H1 (cell line): ENCODE measurements around the gene KCNMA1. TPM values are rescaled to one million over a fixed set of nuclear protein-coding genes. Genes with fewer than 3 reads are reported as not detected.

ENCODE experiments used
- CTCF ChIA-PET: fragments of 300-600 bp; sonication (Branson Sonifier 250); formaldehyde crosslinking; loops from one replicate; lab custom pipeline; 2021; ENCODE audit not compliant: partially characterized antibody; lab: Charles Lee
- POLR2A ChIA-PET: fragments of 300-600 bp; sonication (Branson Sonifier 250); formaldehyde crosslinking; loops from one replicate; lab custom pipeline; 2021; ENCODE audit warnings: inconsistent platforms; ENCODE audit not compliant: partially characterized antibody; lab: Charles Lee
- DNase-seq, 2 experiments: peaks; one replicate each; pipeline versions ENCODE4 v3.0.0 to v3.0.0-alpha.2; 2010 to 2022; ENCODE audit warnings: low spot score in 2 of 2, low read depth in 1 of 2, mixed read lengths in 1 of 2
- FAIRE-seq: peaks from 2 replicates; lab custom pipeline; 2011; peaks lifted over from hg19 to GRCh38; lab: Jason Lieb, UNC
- H2AFZ ChIP-seq: 2 replicates; pipeline ENCODE4 v1.8.1; 2012; ENCODE audit warnings: low read length, inconsistent platforms
- H2AK5ac ChIP-seq: 2 replicates; pipeline ENCODE4 v1.6.1; 2013; ENCODE audit warnings: low read depth, low read length
- H2BK120ac ChIP-seq: replicated peaks from 2 replicates; pipeline ENCODE3; 2013; ENCODE audit warnings: low read depth, low read length, inconsistent platforms
- H2BK12ac ChIP-seq: 2 replicates; pipeline ENCODE4 v1.6.1; 2013; ENCODE audit warnings: low read depth, low read length
- H2BK15ac ChIP-seq: 2 replicates; pipeline ENCODE4 v1.6.1; 2013; ENCODE audit warnings: low read length
- H2BK20ac ChIP-seq: 2 replicates; pipeline ENCODE4 v1.6.1; 2013; ENCODE audit warnings: low read length
- H2BK5ac ChIP-seq: 2 replicates; pipeline ENCODE4 v1.6.1; 2013; ENCODE audit warnings: low read depth, low read length
- H3K14ac ChIP-seq: 2 replicates; pipeline ENCODE4 v1.6.1; 2013; ENCODE audit warnings: inconsistent platforms; ENCODE audit not compliant: insufficient read length
- H3K18ac ChIP-seq: 2 replicates; pipeline ENCODE4 v1.6.1; 2013; ENCODE audit warnings: low read length; ENCODE audit errors: extremely low read depth
- H3K23ac ChIP-seq: 2 replicates; pipeline ENCODE4 v1.6.1; 2013; ENCODE audit warnings: inconsistent platforms; ENCODE audit not compliant: insufficient read length
- H3K23me2 ChIP-seq: 2 replicates; pipeline ENCODE4 v1.6.1; 2013; ENCODE audit warnings: low read depth, low read length
- H3K27ac ChIP-seq: 2 replicates; pipeline ENCODE4 v1.6.1; 2011; ENCODE audit warnings: low read depth, low read length, inconsistent platforms
- H3K27me3 ChIP-seq, 4 experiments: replicated peaks in 1 of 4; 1 replicate in 1 of 4; 2 replicates in 3 of 4; pipeline versions ENCODE4 v1.6.1 to v1.8.1; 2011 to 2013; ENCODE audit warnings: low read length in 3 of 4, mild to moderate bottlenecking in 3 of 4, inconsistent platforms in 2 of 4, mixed read lengths in 2 of 4, moderate library complexity in 1 of 4; ENCODE audit not compliant: control insufficient read depth in 3 of 4, insufficient read depth in 3 of 4; ENCODE audit errors: extremely low read depth in 1 of 4
- H3K36me3 ChIP-seq, 4 experiments: 2 replicates each; pipeline versions ENCODE4 v1.6.1 to v1.8.1; 2011 to 2013; ENCODE audit warnings: mild to moderate bottlenecking in 4 of 4, low read length in 3 of 4, moderate library complexity in 2 of 4, control low read depth in 1 of 4, inconsistent platforms in 1 of 4; ENCODE audit not compliant: insufficient read depth in 4 of 4, control insufficient read depth in 2 of 4
- H3K4ac ChIP-seq: replicated peaks from 2 replicates; pipeline ENCODE3; 2013; ENCODE audit warnings: low read length, low read depth, mixed read lengths, inconsistent platforms; ENCODE audit not compliant: insufficient read length
- H3K4me1 ChIP-seq, 4 experiments: replicated peaks in 1 of 4; 1 replicate in 1 of 4; 2 replicates in 3 of 4; pipeline versions ENCODE4 v1.6.1 to v1.8.1; 2011 to 2013; ENCODE audit warnings: low read length in 3 of 4, inconsistent platforms in 2 of 4, mixed read lengths in 1 of 4; ENCODE audit not compliant: insufficient read depth in 4 of 4, control insufficient read depth in 3 of 4
- H3K4me2 ChIP-seq, 2 experiments: 2 replicates each; pipeline versions ENCODE4 v1.6.1 to v1.8.1; 2011 to 2013; ENCODE audit warnings: low read depth in 2 of 2, low read length in 2 of 2, control low read depth in 1 of 2, inconsistent platforms in 1 of 2, mild to moderate bottlenecking in 1 of 2; ENCODE audit not compliant: insufficient read depth in 1 of 2
- H3K4me3 ChIP-seq, 4 experiments: fragments of 200-600, 300-600 bp in 1 of 4; sonication (generic), shearing (Covaris generic), sonication (Bioruptor Twin) in 1 of 4; 2 replicates each; pipeline versions ENCODE4 v1.5.1 to v1.8.1; 2011 to 2016; ENCODE audit warnings: low read length in 4 of 4, low read depth in 3 of 4, control low read depth in 2 of 4, inconsistent platforms in 2 of 4, mild to moderate bottlenecking in 2 of 4, mixed read lengths in 1 of 4, moderate library complexity in 1 of 4; ENCODE audit not compliant: insufficient read depth in 2 of 4; ENCODE audit errors: extremely low read depth in 1 of 4
- H3K56ac ChIP-seq: replicated peaks from 2 replicates; pipeline ENCODE3; 2013; ENCODE audit warnings: low read depth, mild to moderate bottlenecking, mixed read lengths, low read length, inconsistent platforms; ENCODE audit not compliant: insufficient read length
- H3K79me1 ChIP-seq: 2 replicates; pipeline ENCODE4 v1.6.1; 2013; ENCODE audit warnings: low read depth, low read length, control low read depth
- H3K79me2 ChIP-seq, 2 experiments: 2 replicates each; pipeline versions ENCODE4 v1.6.1 to v1.8.1; 2012 to 2013; ENCODE audit warnings: low read length in 2 of 2, mild to moderate bottlenecking in 2 of 2, inconsistent platforms in 1 of 2; ENCODE audit not compliant: insufficient read depth in 2 of 2, control insufficient read depth in 1 of 2
- H3K9ac ChIP-seq, 4 experiments: replicated peaks in 1 of 4; 1 replicate in 1 of 4; 2 replicates in 3 of 4; pipeline versions ENCODE4 v1.6.1 to v1.8.1; 2011 to 2013; ENCODE audit warnings: low read depth in 3 of 4, low read length in 3 of 4, control low read depth in 2 of 4, mild to moderate bottlenecking in 2 of 4, moderate library complexity in 2 of 4, inconsistent platforms in 1 of 4; ENCODE audit errors: extremely low read depth in 1 of 4
- H3K9me3 ChIP-seq, 2 experiments: 2 replicates each; pipeline versions ENCODE4 v1.6.1 to v1.8.1; 2012 to 2013; ENCODE audit warnings: mild to moderate bottlenecking in 2 of 2, moderate library complexity in 2 of 2, control low read depth in 1 of 2, inconsistent platforms in 1 of 2, low read depth in 1 of 2, low read length in 1 of 2, mixed read lengths in 1 of 2; ENCODE audit not compliant: insufficient read depth in 2 of 2
- H4K20me1 ChIP-seq, 2 experiments: replicated peaks in 1 of 2; 2 replicates each; pipeline versions ENCODE3 to v1.8.1; 2011 to 2013; ENCODE audit warnings: inconsistent platforms in 2 of 2, low read length in 2 of 2, mild to moderate bottlenecking in 1 of 2; ENCODE audit not compliant: insufficient read depth in 2 of 2, control insufficient read depth in 1 of 2
- H4K5ac ChIP-seq: 2 replicates; pipeline ENCODE4 v1.6.1; 2013; ENCODE audit warnings: low read length, low read depth, mixed read lengths, inconsistent platforms; ENCODE audit not compliant: insufficient read length
- H4K8ac ChIP-seq: 2 replicates; pipeline ENCODE4 v1.8.0; 2013; ENCODE audit warnings: mild to moderate bottlenecking, moderate library complexity, low read length, inconsistent platforms; ENCODE audit not compliant: insufficient read depth; ENCODE audit errors: extremely low read depth
- H4K91ac ChIP-seq: replicated peaks from 2 replicates; pipeline ENCODE3; 2013; ENCODE audit warnings: low read length, mixed read lengths, inconsistent platforms; ENCODE audit not compliant: insufficient read length
- BACH1 ChIP-seq: IDR thresholded peaks from 2 replicates; pipeline ENCODE4 v1.6.1; 2012; ENCODE audit warnings: low read length, improper control_type of control experiment
- BRCA1 ChIP-seq: IDR thresholded peaks from 2 replicates; pipeline ENCODE4 v1.6.1; 2012; ENCODE audit warnings: low read depth, low read length, improper control_type of control experiment
- CREB1 ChIP-seq: IDR thresholded peaks from 2 replicates; pipeline ENCODE4 v1.6.1; 2012; ENCODE audit warnings: inconsistent platforms
- CTBP2 ChIP-seq: IDR thresholded peaks from 2 replicates; pipeline ENCODE4 v1.7.0; 2011; ENCODE audit warnings: borderline replicate concordance, mild to moderate bottlenecking, moderate library complexity, mixed read lengths, low read length; ENCODE audit not compliant: insufficient read depth, insufficient read length
- NRF1 ChIP-seq: IDR thresholded peaks from 2 replicates; pipeline ENCODE4 v1.6.1; 2011; ENCODE audit warnings: mild to moderate bottlenecking, low read depth, low read length, improper control_type of control experiment
- RNF2 ChIP-seq: fragments of 200-900, 300-1000 bp; sonication (generic); IDR thresholded peaks from 2 replicates; pipeline ENCODE4 v1.7.1; 2016; ENCODE audit warnings: borderline replicate concordance, low read depth, mild to moderate bottlenecking, antibody characterized with exemption, low read length; ENCODE audit not compliant: poor library complexity, severe bottlenecking; ENCODE audit errors: missing control alignments
- RXRA ChIP-seq: IDR thresholded peaks from 2 replicates; pipeline ENCODE4 v1.6.1; 2011; ENCODE audit warnings: low read depth, mild to moderate bottlenecking, low read length, moderate library complexity; ENCODE audit not compliant: insufficient read depth
- SAP30 ChIP-seq: fragments of 300-600 bp; sonication (generic); IDR thresholded peaks from 2 replicates; pipeline ENCODE4 v1.7.1; 2012; ENCODE audit warnings: low read length, moderate library complexity, mild to moderate bottlenecking, inconsistent platforms; ENCODE audit not compliant: insufficient read depth, insufficient replicate concordance
- SIX5 ChIP-seq: IDR thresholded peaks from 2 replicates; pipeline ENCODE4 v1.6.1; 2011; ENCODE audit warnings: mild to moderate bottlenecking, low read depth, low read length
- TAF1 ChIP-seq: IDR thresholded peaks from 2 replicates; pipeline ENCODE4 v1.6.1; 2011; ENCODE audit warnings: mild to moderate bottlenecking, low read depth, low read length
- TAF7 ChIP-seq: optimal IDR thresholded peaks from 2 replicates; pipeline ENCODE3; 2011; ENCODE audit warnings: low read depth, mild to moderate bottlenecking, inconsistent platforms, low read length, moderate library complexity, borderline replicate concordance
- TBP ChIP-seq: IDR thresholded peaks from 2 replicates; pipeline ENCODE4 v1.6.1; 2011; ENCODE audit warnings: low read depth, low read length, improper control_type of control experiment
- TEAD4 ChIP-seq: IDR thresholded peaks from 2 replicates; pipeline ENCODE4 v1.6.1; 2012; ENCODE audit warnings: low read depth, low read length, inconsistent platforms, mixed read lengths
- WGBS, 2 experiments: shearing (Covaris generic) in 1 of 2; methylation state at CpG; one replicate each; pipeline versions ENCODE4 v1.1.6 to v1.1.7; 2013 to 2015; ENCODE audit warnings: low lambda C conversion rate in 2 of 2, mixed read lengths in 2 of 2, inconsistent platforms in 1 of 2, low coverage in 1 of 2, missing lambda C conversion rate in 1 of 2; ENCODE audit not compliant: insufficient replicate concordance in 2 of 2, insufficient coverage in 1 of 2, insufficient read length in 1 of 2; ENCODE audit errors: extremely low coverage in 1 of 2, missing lambda C conversion rate in 1 of 2; 5-methylcytosine and 5-hydroxymethylcytosine counted together
- polyA plus RNA-seq, 7 experiments: library from polyadenylated mRNA; depleted of rRNA in 3 of 7; stranded (reverse) in 5 of 7; unstranded in 2 of 7; fragments of >200 nt in 5 of 7; fragments of 200-250 nt in 2 of 7; gene quantifications; 1 replicate in 5 of 7; 2 replicates in 1 of 7; 4 replicates in 1 of 7; pipeline versions ENCODE4 v1.2.1 to v1.2.3, GENCODE V29; 2011 to 2013; ENCODE audit warnings: missing spikeins in 2 of 7, mixed read lengths in 2 of 7
- total RNA-seq: library from RNA; stranded (reverse); fragmentation: NEBNext Ultra II Directional; extraction: Animal tissue kit (Norgen Biotek cat#: 25700); gene quantifications from 2 replicates; pipeline ENCODE4 v1.2.1, GENCODE V29; 2021

Gene KCNMA1
- total and polyA plus RNA-seq, 2 of the 8 experiments (the other 6 are each of a cell fraction or from before 2014, with no cell fraction given): 10.2 to 11.1 TPM

DNA sequence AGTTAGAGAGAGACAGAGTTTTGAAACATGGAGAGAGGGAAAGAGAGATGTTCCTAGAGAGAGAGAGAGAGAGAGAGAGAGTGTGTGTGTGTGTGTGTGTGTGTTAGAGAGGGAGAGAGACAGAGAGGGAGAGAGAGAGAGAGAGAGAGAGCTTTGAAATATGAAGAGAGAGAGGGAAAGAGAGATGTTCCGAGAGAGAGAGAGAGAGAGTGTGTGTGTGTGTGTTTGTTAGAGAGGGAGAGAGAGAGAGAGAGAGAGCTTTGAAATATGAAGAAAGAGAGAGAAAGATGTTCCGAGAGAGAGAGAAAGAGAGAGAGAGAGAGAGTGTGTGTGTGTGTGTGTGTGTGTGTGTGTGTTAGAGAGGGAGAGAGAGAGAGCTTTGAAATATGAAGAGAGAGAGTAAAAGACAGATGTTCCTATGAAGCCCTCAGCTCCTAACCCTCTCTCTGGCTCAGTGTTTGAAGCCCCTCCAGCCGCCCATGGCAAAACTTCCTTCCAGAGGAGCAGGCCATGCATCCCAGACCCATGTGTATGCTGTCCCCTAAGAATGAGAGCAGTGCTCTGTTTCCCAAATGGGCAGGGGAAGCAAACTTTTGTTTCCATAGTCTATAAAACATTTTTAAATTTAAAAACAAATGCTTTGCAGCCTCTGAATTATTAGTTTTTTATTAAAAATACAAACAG lies 130.9 kb downstream of the KCNMA1 start:
- CTCF ChIA-PET: interaction anchor here (0.6 to 6.7 kb wide), 15 partner anchors 9 to 210 kb away, joined by 3 to 55 read pairs (median 4); no protein-coding TSS in a partner anchor
- Histone ChIP-seq H4K8ac (no peak overlapping the region), H3K79me2 (no peaks in the 10 kb centered on the region), H3K27ac (no peak overlapping the region), H3K18ac (no peak overlapping the region), H3K36me3 (no peaks in the 10 kb centered on the region), H3K9me3 (no peaks in the 10 kb centered on the region), H3K79me1 (peaks cover 2% of the 10 kb centered on the region; the same call in 1 of the 2 replicates), H4K5ac (no peak overlapping the region), H2AFZ (no peak overlapping the region), H2BK120ac (no peak overlapping the region), H3K14ac (no peak overlapping the region), H3K23ac (no peak overlapping the region), H4K91ac (no peak overlapping the region), H2BK15ac (no peak overlapping the region), H3K9ac (no peak overlapping the region), H2BK5ac (no peak overlapping the region), H2BK12ac (no peak overlapping the region), H3K27me3 (no peaks in the 10 kb centered on the region), H3K4me3 (no peak overlapping the region), H3K4me1 (peaks cover 0 to 12% (median 6%) of the 10 kb centered on the region in 4 experiments; a peak in 5 of 7 replicates), H3K4ac (no peak overlapping the region), H4K20me1 (no peaks in the 10 kb centered on the region), H3K4me2 (no peak overlapping the region), H3K56ac (peak overlapping the region; percentile 52), H3K23me2 (peaks cover 5% of the 10 kb centered on the region; the same call in 1 of the 2 replicates), H2AK5ac (no peak overlapping the region), H2BK20ac (no peak overlapping the region)
- POLR2A ChIA-PET: interaction anchor here (0.6 to 0.7 kb wide), 2 partner anchors 58 to 267 kb away, joined by 3 to 4 read pairs; no protein-coding TSS in a partner anchor
- FAIRE-seq: no peak
- DNase-seq: no peak
- WGBS, 2 experiments: 85 to 100% methylated on average over 1 to 3 of the region's 3 CpGs
- TF ChIP-seq TAF7: no peak
- TF ChIP-seq BRCA1: no peak
- no peak for TF ChIP-seq RXRA
- TF ChIP-seq TEAD4: no peak
- no peak for TF ChIP-seq BACH1
- no peak for TF ChIP-seq TAF1
- no peak for TF ChIP-seq SAP30
- no peak for TF ChIP-seq TBP
- TF ChIP-seq CREB1: no peak
- TF ChIP-seq CTBP2: no peak
- TF ChIP-seq SIX5: no peak
- no peak for TF ChIP-seq NRF1
- TF ChIP-seq RNF2: no peak
